Retinal pigment epithelial cell (primary cell): ENCODE measurements around the gene PTPRN.

Source experiments
- DNase-seq: peaks from one replicate; pipeline ENCODE4 v3.0.0-alpha.2; 2010; ENCODE audit warnings: low read depth
- H3K4me3 ChIP-seq: 2 replicates; pipeline ENCODE4 v1.5.1; 2011; ENCODE audit warnings: mild to moderate bottlenecking, low read length, control low read depth, moderate library complexity
- CTCF ChIP-seq: conservative IDR thresholded peaks from 2 replicates; pipeline ENCODE4 v1.5.1; 2011; ENCODE audit warnings: low read depth, low read length, control low read depth, inconsistent platforms

PTPRN gene

GRCh38 chr2:219285894-219286425 lies 23.2 kb downstream of the PTPRN start:
- DNase-seq: no peak
- TF ChIP-seq CTCF: no peak
- H3K4me3 ChIP-seq: no peak overlapping the region

- no peak for DNase-seq
- no peak for TF ChIP-seq CTCF
- no peak overlapping the region for H3K4me3 ChIP-seq
These were observed 23.8 kb downstream of the PTPRN start for GRCh38 chr2:219285373-219285735.

- no peak overlapping the region for H3K4me3 ChIP-seq
- TF ChIP-seq CTCF: no peak
- no peak for DNase-seq
These were observed 24.5 kb downstream of the PTPRN start for GRCh38 chr2:219284501-219285372.

- no peak overlapping the region for H3K4me3 ChIP-seq
- no peak for DNase-seq
- no peak for TF ChIP-seq CTCF
These were observed 26.1 kb downstream of the PTPRN start for GRCh38 chr2:219282943-219283581.

GRCh38 chr2:219282375-219282774 lies 26.8 kb downstream of the PTPRN start:
- TF ChIP-seq CTCF: no peak
- DNase-seq: no peak
- H3K4me3 ChIP-seq: no peak overlapping the region

GRCh38 chr2:219281588-219281987 lies 27.6 kb downstream of the PTPRN start:
- no peak for DNase-seq
- no peak overlapping the region for H3K4me3 ChIP-seq
- no peak for TF ChIP-seq CTCF

GRCh38 chr2:219280651-219281050 lies 28.6 kb downstream of the PTPRN start:
- H3K4me3 ChIP-seq: no peak overlapping the region
- TF ChIP-seq CTCF: no peak
- DNase-seq: no peak
